HCT116 (cell line): Measurements from ENCODE around the gene EML1.

Source experiments
- CBX3 ChIP-seq: IDR thresholded peaks from 2 replicates; pipeline ENCODE4 v1.6.1; 2012; ENCODE audit warnings: low read depth
- EZH2 ChIP-seq: fragments of 200-600 bp; sonication (generic); IDR thresholded peaks from 2 replicates; pipeline ENCODE4 v1.6.1; 2017; ENCODE audit warnings: antibody characterized with exemption, mixed run types
- POLR2A ChIP-seq: IDR thresholded peaks from 2 replicates; pipeline ENCODE4 v1.7.0; 2011; ENCODE audit warnings: borderline replicate concordance; ENCODE audit not compliant: insufficient read depth, insufficient read length; ENCODE audit errors: extremely low read depth

DNA sequence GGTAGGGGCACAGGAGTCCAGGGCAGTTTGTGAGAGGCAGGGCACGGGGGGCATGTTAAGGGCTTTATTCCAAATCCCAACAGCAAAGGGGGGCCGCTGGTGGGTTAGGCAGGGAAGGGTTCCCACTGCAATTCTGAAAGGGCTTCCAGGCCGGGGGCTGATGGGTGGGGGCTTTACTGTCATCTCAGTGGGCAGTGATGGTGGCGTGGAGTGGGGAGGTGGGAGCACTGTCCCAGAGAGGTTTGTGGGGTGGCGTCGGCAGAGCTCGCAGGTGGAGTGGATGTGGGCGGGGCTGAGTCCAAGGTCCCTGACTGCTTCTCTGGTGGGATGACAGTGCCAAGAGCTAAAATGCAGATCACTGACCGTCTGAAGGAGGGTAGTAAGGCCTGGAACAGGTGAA is 150.4 kb downstream of the EML1 start:
- TF ChIP-seq CBX3, result no peak
- TF ChIP-seq EZH2, result no peak
- no peak for TF ChIP-seq POLR2A
